H7 (cell line): ENCODE results near the gene FUBP3. TPM values are rescaled to one million over a fixed set of nuclear protein-coding genes. Genes with fewer than 3 reads are reported as not detected.

ENCODE experiments used
- DNase-seq: peaks from one replicate; pipeline ENCODE4 v3.0.0; 2012
- H3K27me3 ChIP-seq: 2 replicates; pipeline ENCODE4 v1.6.0; 2011; ENCODE audit warnings: mild to moderate bottlenecking, low read length; ENCODE audit not compliant: control insufficient read depth, insufficient read depth
- H3K36me3 ChIP-seq: replicated peaks from 2 replicates; pipeline ENCODE4 v1.5.1; 2011; ENCODE audit warnings: low read length; ENCODE audit not compliant: control insufficient read depth, insufficient read depth
- H3K4me3 ChIP-seq: 2 replicates; pipeline ENCODE4 v1.5.1; 2011; ENCODE audit warnings: low read depth, mild to moderate bottlenecking, control low read depth, low read length, moderate library complexity; ENCODE audit not compliant: insufficient read depth
- total RNA-seq: library from RNA; depleted of rRNA; stranded (reverse); fragments of >200 nt; shearing (Covaris generic); gene quantifications from 2 replicates; pipeline ENCODE4 v1.2.3, GENCODE V29; 2014

FUBP3 gene
- total RNA-seq, 1 experiment from 2014 or later: 43.9 TPM

- DNase-seq: peak; percentile 92
- H3K4me3 ChIP-seq: peak overlapping the region; percentile 42; the same call in 1 of the 2 replicates
These were observed 84.0 kb downstream of the FUBP3 start for GRCh38 chr9:130663258-130663976.

DNA sequence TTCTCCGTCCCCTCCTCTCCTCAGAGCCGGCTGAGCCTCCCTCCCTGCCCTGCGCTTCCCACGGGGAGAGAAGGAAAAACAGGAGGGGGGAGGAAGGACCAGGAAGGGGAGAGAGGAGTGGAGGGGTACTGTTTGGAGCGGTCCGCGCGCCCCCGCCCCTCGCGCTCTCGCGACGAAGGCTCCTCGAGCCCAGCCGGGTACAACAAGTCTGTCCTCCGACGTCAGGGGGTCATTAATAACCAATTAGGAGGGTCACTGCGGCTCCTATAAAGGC is 84.5 kb downstream of the FUBP3 start:
- peak overlapping the region; percentile 42 for H3K4me3 ChIP-seq
- H3K27me3 ChIP-seq: peaks cover 100% of the 10 kb centered on the region
- DNase-seq: no peak

More at GRCh38 chr9:130663258-130663976, 84.0 kb downstream of the FUBP3 start:
- Histone ChIP-seq H3K27me3 (peaks cover 100% of the 10 kb centered on the region), H3K36me3 (no peaks in the 10 kb centered on the region)

DNA sequence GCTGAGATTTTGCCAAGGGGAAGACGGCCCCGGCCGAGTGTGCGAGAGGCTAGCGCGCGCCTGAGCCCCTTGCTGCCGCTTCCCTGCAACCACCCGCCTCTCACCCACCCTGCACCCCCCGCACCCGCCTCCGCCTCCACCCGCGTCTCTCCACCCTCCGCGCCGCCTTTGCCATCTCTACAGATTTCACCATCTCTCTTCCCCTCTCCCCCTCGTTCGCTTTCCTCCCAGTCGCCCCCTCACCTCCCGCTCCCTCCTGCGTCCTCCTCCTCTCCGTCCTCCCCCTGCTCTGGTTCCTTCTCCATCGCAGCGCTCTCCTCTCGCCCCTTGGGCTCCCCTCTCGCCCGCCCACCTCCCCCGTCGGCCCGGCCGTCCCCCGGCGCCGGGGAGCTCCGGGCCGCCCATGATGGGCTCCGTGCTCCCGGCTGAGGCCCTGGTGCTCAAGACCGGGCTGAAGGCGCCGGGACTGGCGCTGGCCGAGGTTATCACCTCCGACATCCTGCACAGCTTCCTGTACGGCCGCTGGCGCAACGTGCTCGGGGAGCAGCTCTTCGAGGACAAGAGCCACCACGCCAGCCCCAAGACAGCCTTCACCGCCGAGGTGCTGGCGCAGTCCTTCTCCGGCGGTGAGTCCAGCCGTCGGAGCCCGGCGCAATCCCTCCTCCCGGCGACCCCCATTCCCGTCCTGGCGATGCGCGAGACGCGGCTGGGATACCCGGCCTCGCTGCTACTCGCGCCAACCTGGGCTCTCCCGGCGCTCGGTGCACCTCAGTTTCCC is 85.1 kb downstream of the FUBP3 start, which contains the start of gene PRDM12:
PRDM12 (plus strand) TSS at position 344 of the 778 bp plus-strand sequence; CDS start at position 404, 60 bp downstream.
- H3K27me3 ChIP-seq: peaks cover 94% of the 10 kb centered on the region
- no peaks in the 10 kb centered on the region for H3K36me3 ChIP-seq
- peak within 1 kb of the TSS; percentile 42 for H3K4me3 ChIP-seq
- DNase-seq: peak; percentile 89

More for the DNA sequence above, 84.5 kb downstream of the FUBP3 start:
- H3K36me3 ChIP-seq: no peaks in the 10 kb centered on the region

GRCh38 chr9:130665029-130665430 is 85.7 kb downstream of the FUBP3 start:
- Histone ChIP-seq H3K36me3 (no peaks in the 10 kb centered on the region), H3K4me3 (peak overlapping the region; percentile 42; the same call in 1 of the 2 replicates), H3K27me3 (peaks cover 88% of the 10 kb centered on the region)
- DNase-seq: no peak

DNA sequence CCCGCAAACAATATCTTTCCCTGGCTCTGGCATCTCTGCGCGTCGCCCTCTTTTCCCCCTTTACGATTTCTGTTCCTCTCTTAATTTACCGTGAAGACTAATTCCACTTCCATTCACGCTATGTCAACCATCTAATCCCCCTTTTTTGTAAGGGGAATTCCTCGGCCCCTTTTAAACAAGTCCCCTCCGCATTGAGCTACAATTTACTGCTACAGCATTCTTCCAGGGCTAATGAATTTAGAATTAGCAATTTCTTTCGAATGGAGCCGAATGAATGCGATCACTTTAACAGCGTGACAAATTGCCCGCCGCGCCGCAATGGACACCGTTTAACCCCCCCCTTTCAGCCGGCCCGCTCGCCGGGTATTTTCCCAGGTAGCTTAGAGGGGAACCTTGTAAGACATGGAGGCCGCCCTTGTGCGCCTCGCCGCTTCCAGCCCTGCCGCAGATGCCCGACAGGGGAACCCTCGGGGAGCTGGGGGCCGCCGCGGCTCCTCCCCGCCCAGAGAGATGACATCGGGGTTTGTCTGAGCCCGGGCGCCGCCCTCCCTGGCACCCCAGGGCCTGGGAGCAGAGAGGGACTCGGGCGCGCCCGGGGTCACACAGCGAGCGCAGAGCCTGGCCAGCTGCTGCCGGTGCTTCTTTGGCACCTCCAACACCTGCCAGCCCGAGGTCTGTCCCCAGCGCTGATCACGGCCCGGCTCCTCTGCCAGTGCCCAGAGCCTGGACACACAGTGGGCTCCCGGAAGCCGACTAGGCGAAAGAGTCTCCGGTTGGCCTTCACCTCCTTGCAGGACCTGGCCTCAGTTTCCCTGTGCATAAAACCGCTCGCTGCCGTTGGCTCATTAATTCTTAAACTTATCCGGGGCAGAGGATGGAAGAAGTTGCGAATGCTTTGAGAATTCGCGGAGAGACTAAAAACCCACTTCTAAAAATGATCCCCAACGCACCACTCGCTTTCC is 86.3 kb downstream of the FUBP3 start:
- peaks cover 83% of the 10 kb centered on the region for H3K27me3 ChIP-seq
- H3K36me3 ChIP-seq: no peaks in the 10 kb centered on the region
- H3K4me3 ChIP-seq: peak overlapping the region; percentile 19; the same call in 1 of the 2 replicates
- DNase-seq: peak; percentile 89

- DNase-seq: peak; percentile 84
- peak overlapping the region; percentile 5; the same call in 1 of the 2 replicates for H3K4me3 ChIP-seq
- H3K27me3 ChIP-seq: peaks cover 75% of the 10 kb centered on the region
These were observed 87.2 kb downstream of the FUBP3 start for GRCh38 chr9:130666393-130667119.

DNA sequence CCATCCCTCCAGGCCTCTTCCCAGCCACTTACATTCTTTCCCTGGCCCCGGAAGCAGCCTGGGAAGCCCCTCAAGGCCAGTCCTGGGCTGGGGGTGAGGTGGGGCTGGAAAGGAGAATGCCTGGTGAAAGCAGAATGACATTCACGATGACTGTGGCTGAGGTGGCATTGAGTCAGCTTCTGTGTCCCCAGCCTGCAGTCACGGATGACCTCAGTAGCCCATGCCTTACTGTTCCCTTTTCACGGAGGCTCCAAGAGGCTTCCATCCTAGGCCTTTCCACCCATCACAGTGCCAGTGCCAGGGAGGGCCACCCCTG is 87.7 kb downstream of the FUBP3 start:
- no peak overlapping the region for H3K4me3 ChIP-seq
- H3K36me3 ChIP-seq: no peaks in the 10 kb centered on the region
- DNase-seq: no peak
- H3K27me3 ChIP-seq: peaks cover 70% of the 10 kb centered on the region

More at GRCh38 chr9:130666393-130667119, 87.2 kb downstream of the FUBP3 start:
- no peaks in the 10 kb centered on the region for H3K36me3 ChIP-seq

GRCh38 chr9:130668196-130668595 is 88.8 kb downstream of the FUBP3 start:
- Histone ChIP-seq H3K4me3 (no peak overlapping the region), H3K36me3 (no peaks in the 10 kb centered on the region), H3K27me3 (peaks cover 58% of the 10 kb centered on the region)
- peak; percentile 24 for DNase-seq

DNA sequence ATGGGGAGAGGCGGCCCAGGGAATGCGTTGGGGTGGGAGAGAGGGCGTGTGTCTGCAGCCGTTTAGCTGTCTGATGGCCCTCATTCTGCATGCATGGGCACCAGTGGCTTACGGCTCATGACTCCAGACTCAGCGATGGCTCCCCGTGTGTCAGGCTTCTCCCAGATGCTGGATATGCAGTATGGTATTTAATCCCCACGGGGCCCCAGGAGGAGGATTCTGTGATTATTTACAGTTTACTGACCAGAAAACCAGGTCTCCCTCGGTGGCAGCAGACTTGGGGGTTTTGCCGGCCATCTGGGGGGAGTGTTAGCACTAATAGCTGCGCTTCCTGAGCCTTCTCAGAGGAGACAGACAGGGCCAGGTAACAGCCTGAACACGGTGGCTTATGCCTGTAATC is 89.3 kb downstream of the FUBP3 start:
- Histone ChIP-seq H3K4me3 (no peak overlapping the region), H3K27me3 (peaks cover 54% of the 10 kb centered on the region), H3K36me3 (no peaks in the 10 kb centered on the region)
- no peak for DNase-seq

DNA sequence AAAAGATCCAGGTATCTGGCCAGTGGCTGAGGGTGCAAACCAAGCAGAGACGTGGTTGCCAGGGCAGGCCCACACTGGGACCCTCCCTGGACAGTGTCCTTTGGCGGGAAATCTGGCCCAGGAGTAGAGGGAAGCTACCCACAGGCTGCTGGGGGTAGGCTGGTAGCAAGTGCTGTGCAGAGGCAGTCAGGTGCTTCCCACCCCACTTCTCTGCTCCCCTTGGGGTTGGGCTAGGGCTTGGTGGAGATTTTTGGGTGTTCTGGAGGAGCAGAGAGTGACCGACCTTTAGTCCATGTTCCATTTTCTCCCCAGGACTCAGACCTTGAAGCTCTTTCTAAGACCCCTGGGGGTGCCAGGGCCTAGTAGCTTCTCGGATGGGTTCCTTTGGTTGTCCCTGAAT is 90.6 kb downstream of the FUBP3 start:
- Histone ChIP-seq H3K27me3 (peaks cover 41% of the 10 kb centered on the region), H3K36me3 (no peaks in the 10 kb centered on the region), H3K4me3 (no peak overlapping the region)
- peak; percentile 35 for DNase-seq

- DNase-seq: no peak
- Histone ChIP-seq H3K36me3 (no peaks in the 10 kb centered on the region), H3K4me3 (no peak overlapping the region), H3K27me3 (peaks cover 34% of the 10 kb centered on the region)
These were observed 91.3 kb downstream of the FUBP3 start for GRCh38 chr9:130670644-130671043.

GRCh38 chr9:130672466-130672865 is 93.1 kb downstream of the FUBP3 start:
- Histone ChIP-seq H3K27me3 (peaks cover 16% of the 10 kb centered on the region), H3K36me3 (no peaks in the 10 kb centered on the region), H3K4me3 (no peak overlapping the region)
- no peak for DNase-seq

- no peak for DNase-seq
- no peak overlapping the region for H3K4me3 ChIP-seq
- peaks cover 10% of the 10 kb centered on the region for H3K27me3 ChIP-seq
- no peaks in the 10 kb centered on the region for H3K36me3 ChIP-seq
These were observed 93.7 kb downstream of the FUBP3 start for GRCh38 chr9:130672933-130673615.
